ENCODE data around the gene USP4. TPM values are rescaled to one million over a fixed set of nuclear protein-coding genes. Genes with fewer than 3 reads are reported as not detected.
"Not testable (repeated sequence)": the region's sequence is repeated elsewhere in the genome, so short reads cannot be mapped to it uniquely, and the experiment has no call there.

The USP4 gene
- total RNA-seq, 2 donors from 2014 or later = 13.2 to 24.7 TPM

DNA sequence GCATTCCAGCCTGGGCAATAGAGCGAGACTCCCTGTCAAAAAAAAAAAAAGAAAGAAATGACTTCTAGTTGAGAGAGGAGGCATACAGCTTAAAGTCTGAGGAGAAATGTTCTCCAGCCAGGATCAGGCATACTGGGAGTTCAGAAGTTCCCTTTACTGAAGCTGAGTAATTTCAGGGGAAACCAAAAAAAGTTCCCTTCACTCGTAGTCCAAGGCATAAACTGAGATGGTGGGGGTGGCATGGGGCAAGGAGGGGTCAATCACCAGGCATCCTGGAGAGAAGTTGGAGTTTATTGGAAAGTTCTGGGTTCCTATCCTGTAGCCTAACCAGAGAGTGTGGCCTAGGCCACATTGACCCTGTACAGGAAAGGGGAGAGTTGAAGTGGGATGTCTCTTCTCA is 12.4 kb upstream of the USP4 start:
- WGBS, 2 donors = 75 to 76% methylated on average over 2 of the region's 2 CpGs
- DNase-seq (no peak), ATAC-seq (no peak)
- TF ChIP-seq POLR2A (IDR thresholded peaks at IDR 0.05) = no peak
- TF ChIP-seq, protein P1, sequence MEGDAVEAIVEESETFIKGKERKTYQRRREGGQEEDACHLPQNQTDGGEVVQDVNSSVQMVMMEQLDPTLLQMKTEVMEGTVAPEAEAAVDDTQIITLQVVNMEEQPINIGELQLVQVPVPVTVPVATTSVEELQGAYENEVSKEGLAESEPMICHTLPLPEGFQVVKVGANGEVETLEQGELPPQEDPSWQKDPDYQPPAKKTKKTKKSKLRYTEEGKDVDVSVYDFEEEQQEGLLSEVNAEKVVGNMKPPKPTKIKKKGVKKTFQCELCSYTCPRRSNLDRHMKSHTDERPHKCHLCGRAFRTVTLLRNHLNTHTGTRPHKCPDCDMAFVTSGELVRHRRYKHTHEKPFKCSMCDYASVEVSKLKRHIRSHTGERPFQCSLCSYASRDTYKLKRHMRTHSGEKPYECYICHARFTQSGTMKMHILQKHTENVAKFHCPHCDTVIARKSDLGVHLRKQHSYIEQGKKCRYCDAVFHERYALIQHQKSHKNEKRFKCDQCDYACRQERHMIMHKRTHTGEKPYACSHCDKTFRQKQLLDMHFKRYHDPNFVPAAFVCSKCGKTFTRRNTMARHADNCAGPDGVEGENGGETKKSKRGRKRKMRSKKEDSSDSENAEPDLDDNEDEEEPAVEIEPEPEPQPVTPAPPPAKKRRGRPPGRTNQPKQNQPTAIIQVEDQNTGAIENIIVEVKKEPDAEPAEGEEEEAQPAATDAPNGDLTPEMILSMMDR (IDR thresholded peaks at IDR 0.05) = no peak
- H3K36me3 ChIP-seq (replicated peaks in 1 of 2; ENCODE audit: insufficient read depth in 1 of 2, low read depth in 2 of 2) = no peaks in the 10 kb centered on the region
- H3K9me3 ChIP-seq = no peaks in the 10 kb centered on the region
- H3K27ac ChIP-seq = peak overlapping the region in 1 of 4 donors; percentile 68
- intact Hi-C loops (cut with DNase I) = no loop called here
- no peaks in the 10 kb centered on the region for H3K27me3 ChIP-seq
- no peak overlapping the region for H3K4me3 ChIP-seq
- H3K4me1 ChIP-seq = peaks cover 11% of the 10 kb centered on the region

DNA sequence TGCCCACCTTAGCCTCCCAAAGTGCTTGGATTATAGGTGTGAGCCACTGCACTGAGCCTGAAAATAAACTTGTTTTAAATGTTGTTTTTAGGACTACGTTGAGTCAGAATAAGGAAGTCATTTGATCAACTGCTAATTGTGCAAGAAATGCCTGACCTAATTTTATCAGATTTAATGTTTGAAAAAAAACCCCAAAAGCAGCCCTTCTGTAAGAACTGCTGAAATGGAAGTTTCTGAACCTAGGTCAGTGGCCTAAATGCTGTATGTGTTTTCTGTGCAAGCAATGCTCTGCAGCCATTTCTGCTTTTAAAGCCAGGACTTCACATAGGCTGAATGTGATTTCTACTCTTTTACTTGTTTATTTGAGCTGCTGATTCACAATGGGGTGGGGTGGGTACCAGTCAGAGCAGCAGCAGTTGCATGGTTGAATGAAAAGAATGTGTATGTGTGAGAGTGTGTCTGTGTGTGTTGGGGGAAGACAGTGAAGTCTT is 11.7 kb upstream of the USP4 start:
- WGBS, 2 donors = 22 to 33% methylated on average over 1 of the region's 1 CpG
- DNase-seq = peak in 1 of 4 donors; percentile 31
- Histone ChIP-seq H3K27ac (peak overlapping the region in 2 of 4 donors; percentile 0 to 68), H3K36me3 (replicated peaks in 1 of 2; ENCODE audit: insufficient read depth in 1 of 2, low read depth in 2 of 2) (no peaks in the 10 kb centered on the region), H3K4me3 (no peak overlapping the region), H3K27me3 (no peaks in the 10 kb centered on the region), H3K9me3 (no peaks in the 10 kb centered on the region), H3K4me1 (peaks cover 4% of the 10 kb centered on the region)
- TF ChIP-seq, protein P1 (IDR thresholded peaks at IDR 0.05) = no peak
- TF ChIP-seq POLR2A (IDR thresholded peaks at IDR 0.05) = no peak
- peak; percentile 29 for ATAC-seq
- intact Hi-C loops (cut with DNase I) = no loop called here

DNA sequence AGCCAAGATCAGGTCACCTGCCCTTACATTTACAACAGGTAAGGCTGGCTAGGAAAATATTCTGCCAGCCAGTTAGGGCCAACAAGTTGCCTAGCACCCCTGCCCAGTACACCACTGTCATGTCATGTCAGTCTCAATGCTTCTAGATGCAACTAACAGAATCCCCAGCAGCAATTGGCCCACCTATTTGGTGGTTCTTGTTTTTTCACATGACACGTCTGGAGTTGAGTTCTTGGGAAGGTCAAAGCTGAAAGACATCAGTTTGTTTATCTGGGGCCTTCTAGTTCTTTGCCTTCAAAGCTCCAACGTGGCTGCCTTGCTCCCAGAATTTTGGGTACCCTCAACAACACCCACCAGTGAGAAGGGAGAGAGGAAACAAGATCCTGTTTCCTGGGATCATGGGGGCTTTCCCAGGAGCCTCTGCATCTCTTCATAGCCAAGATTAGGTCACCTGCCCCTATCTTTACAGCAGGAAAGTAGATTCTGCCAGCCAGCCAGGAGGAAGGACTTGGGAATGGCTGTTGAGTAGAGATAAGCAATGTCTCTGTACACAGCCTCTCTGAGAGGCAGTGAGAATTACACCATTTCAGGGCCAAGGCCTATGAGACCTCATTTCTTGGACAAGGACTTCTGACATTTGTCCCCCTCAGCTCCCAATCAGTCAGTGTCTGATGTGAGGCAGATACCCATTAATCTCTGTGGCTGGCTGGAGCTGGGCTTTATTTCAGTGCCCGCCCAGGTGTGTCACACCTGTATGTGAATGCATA is 9.7 kb upstream of the USP4 start:
- intact Hi-C loops (cut with DNase I) = loop anchor here (10.0 kb wide), 1 partner anchor 75 kb away; the partner anchor contains the start of genes AMT and NICN1
- Histone ChIP-seq H3K27me3 (no peaks in the 10 kb centered on the region), H3K4me3 (no peak overlapping the region), H3K27ac (no peak overlapping the region), H3K4me1 (no peaks in the 10 kb centered on the region), H3K36me3 (replicated peaks in 1 of 2; ENCODE audit: insufficient read depth in 1 of 2, low read depth in 2 of 2) (no peaks in the 10 kb centered on the region), H3K9me3 (no peaks in the 10 kb centered on the region)
- no peak for ATAC-seq
- TF ChIP-seq, protein P1 (IDR thresholded peaks at IDR 0.05) = no peak
- TF ChIP-seq POLR2A (IDR thresholded peaks at IDR 0.05) = no peak
- 51 to 61% methylated on average over 3 of the region's 3 CpGs for WGBS, 2 donors
- no peak for DNase-seq

DNA sequence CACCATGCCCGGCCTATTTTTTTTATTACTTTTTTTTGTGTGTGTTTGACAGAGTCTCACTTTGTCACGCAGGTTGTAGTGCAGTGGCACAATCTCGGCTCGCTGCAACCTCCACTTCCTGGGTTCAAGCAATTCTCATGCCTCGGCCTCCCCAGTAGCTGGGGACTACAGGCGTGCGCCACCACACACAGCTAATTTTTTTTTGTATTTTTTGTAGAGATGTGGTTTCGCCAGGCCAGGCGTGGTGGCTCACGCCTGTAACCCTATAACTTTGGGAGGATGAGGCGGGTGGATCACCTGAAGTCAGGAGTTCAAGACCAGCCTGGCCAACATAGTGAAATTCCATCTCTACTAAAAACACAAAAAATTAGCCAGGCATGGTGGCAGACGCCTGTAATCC is 8.5 kb upstream of the USP4 start:
- not testable (repeated sequence) for H3K27ac ChIP-seq; H3K27me3 ChIP-seq; H3K9me3 ChIP-seq; H3K4me3 ChIP-seq; H3K36me3 ChIP-seq (replicated peaks in 1 of 2; ENCODE audit: insufficient read depth in 1 of 2, low read depth in 2 of 2); DNase-seq; ATAC-seq; H3K4me1 ChIP-seq
- 88 to 94% methylated on average over 12 of the region's 12 CpGs for WGBS, 2 donors
- intact Hi-C loops (cut with DNase I) = loop anchor here (10.0 kb wide), 1 partner anchor 76 kb away; the partner anchor contains the start of genes AMT and NICN1

DNA sequence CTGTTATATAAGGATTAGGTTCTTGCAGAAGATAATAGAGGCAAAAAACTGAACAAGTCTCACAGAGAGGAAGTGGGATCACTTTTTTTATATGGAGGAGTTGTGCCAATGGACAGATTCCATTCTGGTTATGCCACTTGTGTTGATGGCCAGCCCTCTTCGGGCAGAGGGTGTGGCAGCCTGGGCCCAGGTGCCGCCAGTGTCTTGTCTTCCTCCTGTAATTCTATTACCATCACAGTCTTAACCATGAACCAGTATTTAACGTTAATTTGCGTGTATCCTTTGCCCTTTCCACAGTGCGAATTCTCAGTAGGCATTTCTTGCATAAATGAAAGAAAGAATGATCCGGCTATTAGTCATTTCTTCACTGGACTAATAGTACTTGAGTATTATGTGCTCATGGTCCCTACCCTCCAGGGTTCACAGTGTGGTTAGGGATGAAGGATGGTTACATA is 7.0 kb upstream of the USP4 start:
- Histone ChIP-seq H3K36me3 (replicated peaks in 1 of 2; ENCODE audit: insufficient read depth in 1 of 2, low read depth in 2 of 2) (no peaks in the 10 kb centered on the region), H3K4me1 (no peaks in the 10 kb centered on the region), H3K4me3 (no peak overlapping the region), H3K27me3 (no peaks in the 10 kb centered on the region), H3K9me3 (no peaks in the 10 kb centered on the region), H3K27ac (peak overlapping the region in 1 of 4 donors; percentile 90)
- intact Hi-C loops (cut with DNase I) = loop anchor here (10.0 kb wide), 1 partner anchor 78 kb away; the partner anchor contains the start of genes AMT and NICN1
- DNase-seq (no peak), ATAC-seq (no peak)
- 77 to 88% methylated on average over 6 of the region's 6 CpGs for WGBS, 2 donors
- TF ChIP-seq, protein P1 (IDR thresholded peaks at IDR 0.05) = no peak
- no peak for TF ChIP-seq POLR2A (IDR thresholded peaks at IDR 0.05)
